HG03025 (cell line): Measurements from ENCODE around the gene PTMS.

ENCODE experiments used
- ATAC-seq: cut with Tn5 transposase; IDR thresholded peaks from one replicate; pipeline ENCODE4 v1.9.1; 2021; ENCODE audit warnings: mild to moderate bottlenecking, moderate library complexity; ENCODE audit not compliant: unreplicated experiment, low FRiP score

PTMS gene

DNA sequence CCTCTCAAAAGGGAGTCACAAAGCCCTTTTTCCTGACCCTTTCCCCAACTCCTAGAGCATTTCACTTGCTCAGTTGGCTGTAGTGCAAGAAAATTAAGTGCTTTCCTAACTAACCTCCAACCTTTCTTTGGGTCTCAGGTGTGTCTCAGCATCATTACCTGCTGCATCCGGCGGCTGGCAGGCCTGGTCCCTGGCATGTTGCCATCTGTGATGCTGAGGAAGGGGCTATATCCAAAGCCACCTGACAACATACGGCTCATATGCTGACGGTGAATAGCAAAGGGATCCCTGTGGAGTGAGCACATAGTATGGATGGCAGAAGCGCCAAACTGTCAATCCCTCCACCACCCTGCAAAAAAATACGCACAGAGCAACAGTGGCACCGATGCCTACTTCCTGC lies 14.4 kb upstream of the PTMS start:
- ATAC-seq, result no peak

DNA sequence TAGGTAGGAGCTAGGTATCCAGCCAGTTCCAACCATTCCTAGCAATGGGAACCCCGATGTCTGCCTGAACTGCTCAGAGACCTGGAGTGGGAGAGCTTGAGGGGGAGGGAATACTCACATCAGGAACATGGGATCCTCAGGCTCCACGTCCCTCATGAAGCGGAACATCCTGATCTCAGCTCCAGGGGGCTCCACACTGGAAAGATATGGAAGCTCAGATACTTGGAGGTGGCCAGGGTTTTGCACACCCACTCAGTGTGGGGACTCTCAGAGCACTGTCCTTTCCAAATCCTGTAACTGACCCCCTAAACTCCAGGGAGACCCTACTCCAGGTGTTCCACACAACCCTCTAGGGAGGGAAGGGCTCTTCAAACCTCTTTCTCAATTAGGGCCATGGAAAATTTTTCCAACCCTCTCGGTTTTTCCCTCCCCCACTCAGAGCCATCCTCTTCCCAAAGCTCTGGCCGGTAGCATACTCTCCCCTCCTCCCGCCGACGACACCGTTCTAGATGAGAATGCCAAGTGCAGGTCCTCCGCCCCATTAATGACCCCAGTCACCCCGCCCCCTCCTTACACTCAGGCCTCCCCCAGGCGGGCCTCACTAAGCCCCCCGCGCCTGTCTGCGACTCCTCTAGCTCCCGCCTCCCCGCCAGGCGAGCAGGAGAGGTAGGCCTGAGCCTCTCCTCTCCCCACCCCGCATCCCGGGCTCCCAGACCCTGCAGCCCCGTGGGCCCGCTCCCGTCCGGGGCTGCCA lies 13.8 kb upstream of the PTMS start:
- ATAC-seq, result no peak

DNA sequence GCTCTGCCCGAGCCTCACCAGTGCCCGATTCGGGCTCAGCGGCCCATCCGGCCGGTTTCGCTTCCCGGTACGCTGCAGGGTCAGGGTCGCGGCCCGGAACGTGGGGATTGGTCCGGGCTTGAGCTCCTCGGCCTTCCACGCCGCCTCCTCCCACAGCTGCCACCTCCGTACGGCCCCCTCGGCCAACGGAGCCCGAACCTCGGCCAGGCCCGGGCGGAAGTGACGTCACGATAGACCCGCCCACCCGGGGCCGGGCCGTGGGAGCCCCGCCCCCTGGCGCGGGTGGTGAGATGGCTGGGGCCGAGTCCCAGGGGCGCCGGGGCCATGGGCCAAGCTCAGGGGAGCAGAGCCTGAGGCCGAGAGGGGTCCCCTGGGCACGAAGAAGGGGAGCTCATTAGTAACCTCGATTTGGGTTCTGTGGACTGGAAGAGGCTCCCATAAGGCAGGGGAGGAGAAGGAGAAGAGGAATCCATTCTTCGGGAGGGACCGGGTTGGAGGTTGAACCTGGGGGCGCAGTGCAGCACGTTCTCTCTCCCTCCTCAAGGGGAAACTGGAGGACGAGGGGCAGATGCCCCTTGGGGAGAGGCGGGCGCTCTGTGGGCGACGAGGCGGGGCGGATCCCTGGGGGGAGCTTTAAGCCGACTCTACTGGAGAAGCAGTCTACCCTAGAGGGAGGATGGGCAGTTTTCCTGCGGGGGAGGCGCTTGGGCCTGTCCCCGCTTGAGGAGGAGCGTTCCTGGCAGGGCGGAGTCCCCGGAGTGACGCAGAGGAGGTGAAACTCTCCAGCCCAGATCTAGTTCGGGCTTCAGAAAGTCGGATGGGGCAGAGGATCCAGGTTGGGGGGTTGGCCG lies 13.0 kb upstream of the PTMS start, which contains the start of gene MLF2:
MLF2 (minus strand) TSS at position 221 of the 851 bp plus-strand sequence. CDS start 807 bp downstream, outside the sequence.
- peak; percentile 81 for ATAC-seq

DNA sequence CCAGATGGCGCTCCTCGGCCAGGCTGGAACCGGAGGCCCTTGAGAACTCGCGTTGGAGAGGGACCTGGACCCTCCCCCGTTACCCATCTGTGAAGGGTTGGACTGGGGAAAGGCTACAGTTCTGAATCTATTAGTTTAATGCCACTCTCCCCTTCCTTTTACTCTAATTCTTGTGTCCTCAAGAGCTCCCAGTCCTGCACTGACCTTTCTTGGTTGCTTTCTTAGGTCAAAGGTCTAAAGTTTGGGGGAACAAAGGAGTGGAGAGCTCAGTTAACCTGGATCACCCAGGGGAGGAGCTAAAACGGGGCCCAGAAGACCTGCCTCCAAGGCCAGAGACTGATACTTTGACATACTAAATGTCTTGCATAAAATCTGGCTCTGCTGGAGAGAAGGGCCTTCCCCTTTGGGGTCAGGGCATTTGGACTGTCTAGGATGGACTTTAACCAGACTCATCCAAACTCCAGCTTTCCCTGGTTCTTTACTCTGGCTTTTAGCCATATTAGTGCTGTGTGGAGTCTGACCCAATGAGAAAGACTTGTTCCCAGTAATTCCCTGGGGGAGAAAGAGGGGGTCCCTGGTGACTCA lies 12.3 kb upstream of the PTMS start:
- ATAC-seq, result no peak

DNA sequence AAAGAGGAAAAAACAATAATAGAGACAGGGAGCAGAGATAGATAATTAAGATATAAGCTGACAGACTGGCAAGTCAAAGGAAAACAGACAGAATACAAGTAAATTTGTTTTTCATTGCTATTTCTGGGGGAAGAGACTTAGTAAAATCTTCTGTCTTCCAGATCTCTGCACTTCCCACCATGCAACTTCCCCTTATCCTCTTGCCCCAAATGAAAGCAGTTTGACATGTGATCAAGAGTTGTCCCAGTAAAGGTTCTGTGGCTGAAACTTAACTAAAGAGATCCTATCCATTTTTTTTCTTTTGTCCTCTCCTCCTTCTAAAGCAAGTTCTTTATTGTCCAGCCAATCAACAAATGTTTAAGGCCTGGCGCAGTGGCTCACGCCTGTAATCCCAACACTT lies 11.8 kb upstream of the PTMS start:
- no peak for ATAC-seq

DNA sequence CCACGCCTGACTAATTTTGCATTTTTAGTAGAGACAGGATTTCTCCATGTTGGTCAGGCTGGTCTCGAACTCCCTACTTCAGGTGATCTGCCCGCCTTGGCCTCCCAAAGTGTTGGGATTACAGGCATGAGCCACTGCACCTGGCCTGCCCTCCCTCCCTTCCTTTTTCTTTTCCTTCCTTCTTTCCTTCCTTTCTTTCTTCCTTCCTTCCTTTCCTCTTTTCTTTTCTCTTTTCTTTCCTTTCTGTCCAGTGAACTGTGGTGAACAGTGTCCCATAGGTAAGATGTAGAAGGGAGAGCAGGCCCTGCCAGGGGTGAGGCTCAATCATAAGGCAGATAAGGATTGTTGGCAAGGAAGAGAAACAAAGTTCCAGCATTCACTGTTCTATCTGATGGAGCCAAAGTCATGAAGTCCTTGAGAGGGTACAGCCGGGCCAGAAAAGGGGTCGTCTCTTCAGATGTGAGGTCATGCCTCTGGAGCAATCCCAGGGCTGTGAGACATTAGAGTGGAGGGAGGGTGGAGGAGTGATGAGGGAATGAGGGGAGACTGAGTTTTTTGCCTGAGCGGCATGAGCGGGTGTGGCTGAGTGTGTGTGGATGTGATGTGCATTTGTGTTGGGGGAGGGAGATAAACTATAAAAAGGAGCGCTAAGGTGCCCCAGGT lies 9.0 kb upstream of the PTMS start:
- no peak for ATAC-seq

DNA sequence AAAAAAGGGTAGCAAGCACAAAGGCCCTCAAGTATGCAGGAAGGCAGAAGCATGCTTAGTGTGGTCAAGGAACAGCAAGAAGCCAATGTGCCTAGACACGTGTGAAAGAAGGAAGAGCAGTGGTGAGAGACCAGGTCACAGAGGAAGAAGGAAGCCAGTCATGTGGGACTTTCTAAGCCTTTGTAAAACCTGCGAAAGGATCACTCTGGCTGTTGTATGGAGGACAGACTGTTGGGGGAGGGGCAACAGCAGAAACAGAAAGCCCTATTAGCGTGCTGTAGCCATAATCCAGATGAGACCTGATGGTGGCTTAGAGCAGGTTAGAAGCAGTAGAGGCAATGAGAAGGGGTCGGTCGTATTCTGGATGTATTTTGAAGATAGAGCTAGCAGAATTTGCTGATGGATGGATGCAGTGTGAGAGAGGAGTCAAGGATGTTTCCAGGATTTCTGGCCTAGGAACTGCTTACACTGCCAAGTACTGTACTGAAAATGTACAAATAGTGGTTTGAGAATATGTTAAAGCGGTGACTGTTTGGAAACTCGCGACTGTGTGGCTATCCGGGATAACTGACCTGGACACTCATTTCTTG lies 7.6 kb upstream of the PTMS start:
- no peak for ATAC-seq

DNA sequence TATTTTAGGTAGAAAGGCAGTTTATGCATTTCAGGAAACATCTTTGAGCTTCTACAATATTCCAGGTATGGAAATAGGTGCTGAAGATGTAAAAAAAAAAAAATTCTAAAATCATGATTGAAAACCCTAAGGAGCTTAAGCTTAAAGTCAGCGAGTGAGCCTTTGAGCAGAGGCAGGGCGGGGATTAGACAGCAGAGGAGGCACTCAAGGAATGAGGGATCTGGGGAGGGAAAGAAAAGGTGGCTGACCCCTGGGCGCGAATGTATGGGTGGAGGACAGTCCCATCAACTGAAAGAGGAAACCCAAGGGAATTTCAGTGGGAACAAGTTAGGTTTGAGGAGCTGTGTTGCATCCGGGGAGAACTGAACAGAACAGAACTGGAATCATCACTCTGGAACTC lies 6.4 kb upstream of the PTMS start:
- no peak for ATAC-seq

DNA sequence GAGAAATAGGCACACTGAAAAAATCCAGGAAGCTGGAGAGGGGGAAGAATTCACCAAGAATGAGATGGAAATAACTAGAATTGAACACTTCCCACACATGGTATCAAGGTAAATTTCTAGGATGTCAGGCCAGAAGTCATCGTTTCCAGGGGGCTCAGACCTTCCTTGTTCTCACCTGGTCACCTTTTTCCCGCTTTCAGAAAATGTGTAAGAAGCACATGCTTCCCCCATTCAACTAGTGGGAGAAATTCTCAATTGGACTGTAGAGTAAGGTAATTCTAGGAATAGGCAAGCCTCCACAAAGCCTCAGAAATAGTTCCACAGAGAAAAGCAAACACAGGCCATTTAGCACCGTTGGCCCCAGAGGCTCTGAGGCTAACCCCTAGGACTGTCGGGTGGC lies 2.8 kb upstream of the PTMS start:
- ATAC-seq, result no peak

DNA sequence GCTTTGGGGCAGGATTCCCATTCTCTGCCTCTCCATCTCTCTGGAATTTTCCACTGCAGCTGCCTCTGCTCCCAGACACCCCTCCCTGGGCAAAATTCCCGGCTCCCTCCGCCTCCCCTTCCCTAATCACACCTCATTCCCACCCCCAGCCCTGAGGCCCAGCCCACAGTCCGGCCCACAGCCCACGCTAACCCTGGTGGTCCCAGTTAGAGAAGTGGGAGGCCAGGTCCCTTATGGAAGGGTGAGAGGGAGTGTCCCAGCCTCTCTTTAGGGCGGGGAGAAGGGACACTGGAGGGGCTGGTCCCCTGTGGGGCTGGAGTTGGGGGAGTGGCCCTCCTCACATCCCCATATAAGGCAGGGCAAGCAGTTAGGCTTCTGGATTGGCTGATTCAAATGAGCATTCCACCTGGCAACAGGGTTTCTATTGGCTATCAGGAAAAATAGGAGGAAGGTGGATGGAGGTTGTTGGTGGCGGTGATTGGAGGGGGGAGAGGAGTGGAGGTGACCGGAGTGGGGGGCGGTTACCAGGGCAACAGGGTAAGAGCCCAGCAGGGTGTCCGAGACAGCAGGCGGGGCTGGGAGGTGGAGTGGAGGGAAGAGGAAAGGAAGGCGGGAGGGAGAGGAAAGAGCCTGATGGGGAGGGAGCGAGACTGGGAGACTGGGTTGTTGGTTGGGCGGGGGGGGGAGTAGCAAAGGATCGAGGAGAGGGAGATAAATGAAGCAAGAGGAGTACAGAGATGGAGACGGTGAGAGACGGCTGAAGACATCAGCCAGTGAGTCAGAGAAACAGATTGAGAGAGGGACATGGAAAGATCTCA lies 1.9 kb upstream of the PTMS start:
- peak; percentile 69 for ATAC-seq

DNA sequence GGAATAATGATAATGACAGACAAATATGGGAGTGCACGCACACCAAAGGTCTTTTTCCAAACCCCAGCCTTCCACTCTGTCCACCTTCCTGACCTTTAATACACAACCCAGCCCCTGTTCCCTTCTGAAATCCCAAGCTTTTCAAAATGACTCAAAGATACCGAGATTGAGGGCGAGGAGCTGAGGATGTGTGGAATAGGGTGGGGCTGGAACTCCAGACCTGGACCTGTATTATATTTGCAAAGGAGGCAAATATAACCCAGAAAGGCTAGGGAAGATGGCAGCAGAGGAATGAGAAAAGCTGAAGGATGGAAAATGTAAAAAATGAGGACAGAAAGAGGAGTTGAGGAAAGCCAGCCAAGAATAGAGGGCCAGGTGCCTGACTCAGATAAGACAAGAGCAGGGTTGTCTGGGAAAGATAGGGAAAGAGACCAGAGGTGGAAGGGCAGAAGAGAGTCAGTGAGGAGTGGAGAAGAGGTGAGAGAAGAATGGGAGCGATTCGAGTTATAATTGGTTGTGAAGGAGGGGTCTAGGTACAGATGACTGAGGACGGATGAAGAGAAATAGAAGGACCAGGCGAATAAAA lies 1.0 kb upstream of the PTMS start:
- ATAC-seq, result no peak

DNA sequence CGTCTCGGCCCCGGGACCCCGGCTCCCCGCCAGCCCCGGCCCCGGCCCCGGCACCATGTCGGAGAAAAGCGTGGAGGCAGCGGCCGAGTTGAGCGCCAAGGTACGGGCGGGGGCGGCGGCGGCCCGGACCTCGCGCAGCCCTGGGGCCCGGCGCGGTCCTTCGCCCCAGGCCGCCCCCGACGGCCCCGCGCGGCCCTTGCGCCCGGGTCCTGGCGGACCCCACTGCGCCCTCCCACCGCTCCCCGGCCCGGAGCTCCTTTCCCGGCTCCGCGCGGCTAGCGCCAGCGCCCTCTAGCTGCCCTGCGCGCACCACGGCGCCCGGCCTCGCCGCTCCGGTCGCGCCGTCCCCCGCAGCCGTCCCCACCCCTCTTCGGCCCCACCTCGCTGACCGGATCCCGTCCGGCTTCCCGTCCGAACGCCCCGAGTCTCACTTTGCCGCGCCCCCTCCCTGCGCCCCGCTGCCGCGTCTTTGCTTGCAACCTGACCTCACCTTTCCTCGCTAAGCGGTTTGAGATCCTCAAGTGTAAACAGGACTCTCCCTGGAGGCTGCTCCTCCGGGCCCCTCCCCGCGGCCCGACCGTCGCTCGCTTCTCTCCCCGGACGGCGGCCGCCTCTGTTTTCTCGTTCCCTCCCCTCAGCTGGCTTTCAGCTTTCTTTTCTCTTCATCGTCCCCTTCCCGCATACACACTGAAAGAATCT lies 637 bp downstream of the PTMS start:
- ATAC-seq, result peak; percentile 32

DNA sequence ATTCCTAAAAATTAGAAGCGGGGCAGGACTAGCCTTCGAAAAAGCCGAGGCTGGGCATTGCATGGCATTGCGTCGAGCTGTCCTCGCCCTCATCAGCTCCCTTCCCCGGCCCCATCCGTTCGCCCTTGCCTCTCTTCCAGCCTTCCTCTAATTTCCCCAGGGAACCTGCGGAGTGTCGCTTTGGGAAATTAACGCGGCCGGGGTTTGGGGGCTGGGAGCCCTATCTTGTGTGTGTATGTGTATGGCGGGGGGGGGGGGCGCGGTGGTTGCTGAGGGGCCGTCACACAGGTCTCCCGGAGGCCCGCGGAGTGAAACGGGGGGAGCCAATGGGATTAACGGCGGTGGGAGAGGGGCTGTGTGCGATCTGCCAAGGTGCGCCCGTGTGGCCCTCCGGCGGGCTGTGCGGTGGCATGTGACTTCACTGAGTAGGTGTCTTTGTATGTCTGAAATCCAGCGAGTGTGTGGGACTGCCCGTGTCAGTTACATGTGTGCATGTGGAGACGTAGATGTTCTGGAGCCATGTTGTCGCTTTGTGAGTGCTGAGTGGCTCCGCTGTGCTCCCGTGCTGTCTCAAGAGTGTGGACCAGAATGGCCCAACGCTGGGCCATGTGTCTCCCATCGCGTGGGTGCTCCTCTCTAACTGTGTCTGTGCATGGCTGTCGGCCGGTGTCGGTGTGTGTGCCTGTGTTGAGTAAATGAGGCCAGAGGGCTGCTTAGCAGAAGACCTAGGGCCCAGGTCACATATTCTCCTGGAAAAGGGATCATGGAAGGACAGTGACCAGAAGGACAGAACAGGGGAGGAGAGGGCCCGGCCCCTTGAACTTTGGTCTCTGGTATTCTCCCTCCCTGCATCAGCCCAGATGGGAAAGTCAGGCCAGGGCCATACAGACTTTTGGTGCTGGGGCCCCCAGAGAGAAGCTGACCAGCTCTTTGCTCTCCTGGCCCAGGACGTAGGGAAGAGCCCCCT lies 1.5 kb downstream of the PTMS start:
- no peak for ATAC-seq

DNA sequence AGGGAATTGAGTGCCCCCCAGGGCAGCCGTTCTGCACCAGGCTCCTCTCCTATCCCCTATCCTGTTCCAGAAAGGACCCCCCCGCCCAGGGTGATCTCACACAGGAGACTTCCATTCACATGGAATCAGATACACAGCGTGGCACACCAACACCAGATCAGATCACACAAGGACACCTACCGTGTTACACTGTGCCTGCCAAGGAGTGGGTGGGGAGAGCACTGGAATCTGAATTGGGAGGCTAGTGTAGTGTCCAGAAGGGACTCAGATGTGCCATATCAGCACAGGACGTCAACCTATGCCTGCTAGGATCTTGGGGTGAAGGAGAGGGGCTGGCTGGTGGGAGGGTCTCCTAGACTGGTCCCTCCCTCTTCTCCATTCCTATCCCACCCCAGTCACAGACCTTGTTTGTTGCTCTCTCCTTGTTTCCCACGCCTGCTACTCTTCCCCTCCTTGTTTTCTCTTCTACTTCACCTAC lies 2.3 kb downstream of the PTMS start:
- no peak for ATAC-seq

DNA sequence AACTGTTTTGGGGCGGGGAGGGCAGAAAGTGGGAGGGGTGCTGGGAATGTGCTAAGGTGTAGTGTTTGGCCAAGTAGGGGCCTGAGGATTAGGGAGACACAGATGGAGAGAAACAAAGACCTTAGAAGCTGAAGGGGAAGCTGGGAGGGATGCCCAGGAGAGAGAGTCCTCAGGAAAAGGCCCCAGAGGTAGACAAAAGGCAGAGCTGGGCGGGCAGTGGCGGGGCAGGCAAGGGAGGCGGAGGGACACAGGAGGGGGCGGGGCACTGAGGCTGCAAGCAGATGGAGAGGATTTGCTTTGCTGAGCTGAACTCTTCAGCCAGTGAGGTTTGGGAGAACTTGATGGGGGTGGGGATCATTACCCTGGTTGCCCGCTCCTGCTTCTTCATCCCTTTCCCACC lies 2.8 kb downstream of the PTMS start:
- no peak for ATAC-seq

DNA sequence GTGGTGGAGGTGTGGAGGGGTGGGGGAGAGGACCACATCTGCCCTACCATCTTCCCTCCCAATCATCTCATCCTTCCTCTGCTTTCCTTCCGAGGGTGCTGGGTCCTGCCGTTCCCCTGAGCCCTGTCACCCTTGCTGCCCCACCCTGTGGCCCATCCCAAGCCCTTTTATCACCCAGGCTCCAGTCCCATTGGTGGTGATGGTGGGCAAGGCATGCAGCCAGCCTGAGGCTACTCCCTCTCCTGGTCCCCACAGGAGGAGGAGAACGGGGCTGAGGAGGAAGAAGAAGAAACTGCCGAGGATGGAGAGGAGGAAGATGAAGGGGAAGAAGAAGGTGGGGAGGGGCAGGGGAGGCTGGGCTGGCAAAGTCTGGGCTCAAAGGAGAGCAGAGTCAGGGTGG lies 3.5 kb downstream of the PTMS start:
- no peak for ATAC-seq

DNA sequence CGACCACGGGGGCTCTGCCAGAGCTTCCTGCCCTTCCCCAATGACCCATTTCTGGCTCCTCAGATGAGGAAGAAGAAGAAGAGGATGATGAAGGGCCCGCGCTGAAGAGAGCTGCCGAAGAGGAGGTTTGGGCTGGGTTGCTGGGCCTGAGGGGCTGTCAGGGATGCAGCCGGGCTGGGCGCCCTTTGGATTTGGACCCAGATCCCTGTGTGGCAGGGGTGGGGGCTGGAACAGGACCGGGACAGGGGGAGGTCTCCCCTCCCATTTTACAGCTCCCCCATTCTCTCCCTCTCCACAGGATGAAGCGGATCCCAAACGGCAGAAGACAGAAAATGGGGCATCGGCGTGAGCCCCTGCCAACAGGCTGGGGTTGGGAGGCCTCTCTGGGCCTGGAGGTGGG lies 3.9 kb downstream of the PTMS start:
- no peak for ATAC-seq
